Stimulated activated CD8-positive, alpha-beta memory T cell treated with anti-CD3 and anti-CD28 coated beads, Interleukin-4, amount 100 ng/mL, for 1 hour (primary cell): ENCODE results near the gene ZNF534.
"Not testable (repeated sequence)": the region's sequence is repeated elsewhere in the genome, so short reads cannot be mapped to it uniquely, and the experiment has no call there.

ENCODE experiments used
- DNase-seq, 2 donors: peaks; one replicate each; pipeline ENCODE4 v3.0.0-alpha.2; 2020; ENCODE audit warnings: low read depth in 2 of 2, low spot score in 1 of 2

ZNF534 gene

GRCh38 chr19:52428937-52429336 is at the start of gene ZNF534:
Gene ZNF534, plus strand, starts transcription at chr19:52429148. Its CDS starts 2,327 bp downstream, at chr19:52431475.
- DNase-seq = no peak

GRCh38 chr19:52391135-52391534 is 37.8 kb upstream of the ZNF534 start:
- DNase-seq = no peak

GRCh38 chr19:52397310-52398080 is 31.5 kb upstream of the ZNF534 start, which contains the start of gene ZNF528:
Gene ZNF528, plus strand, starts transcription at chr19:52397849. Its CDS starts 4,165 bp downstream, at chr19:52402014.
- DNase-seq = peak; percentile 90 to 94

GRCh38 chr19:52398081-52398441 is 30.9 kb upstream of the ZNF534 start:
- DNase-seq = no peak

GRCh38 chr19:52410276-52410675 is 18.7 kb upstream of the ZNF534 start:
- DNase-seq = no peak

- no peak for DNase-seq
These were observed 13.2 kb upstream of the ZNF534 start for GRCh38 chr19:52415711-52416110.

GRCh38 chr19:52442179-52442578 is 13.2 kb downstream of the ZNF534 start:
- DNase-seq = no peak

GRCh38 chr19:52444506-52444905 is 15.6 kb downstream of the ZNF534 start:
- DNase-seq = no peak

- DNase-seq = no peak
These were observed 22.3 kb downstream of the ZNF534 start for GRCh38 chr19:52451241-52451640.

- DNase-seq = peak; percentile 5 to 32
These were observed 24.6 kb downstream of the ZNF534 start, which contains the start of gene ZNF578 for GRCh38 chr19:52453324-52454094. Gene ZNF578, plus strand, starts transcription at chr19:52453553. Its CDS starts 48,293 bp downstream, at chr19:52501846.

- no peak for DNase-seq
These were observed 36.0 kb downstream of the ZNF534 start for GRCh38 chr19:52464798-52465470.

- no peak for DNase-seq
These were observed 44.9 kb downstream of the ZNF534 start for GRCh38 chr19:52473655-52474350.

- DNase-seq = no peak
These were observed 45.6 kb downstream of the ZNF534 start for GRCh38 chr19:52474351-52475127.

GRCh38 chr19:52484111-52484743 is 55.3 kb downstream of the ZNF534 start:
- DNase-seq = not testable (repeated sequence)

- DNase-seq = not testable (repeated sequence)
These were observed 56.1 kb downstream of the ZNF534 start for GRCh38 chr19:52485064-52485463.

- not testable (repeated sequence) for DNase-seq
These were observed 56.8 kb downstream of the ZNF534 start for GRCh38 chr19:52485561-52486240.

GRCh38 chr19:52492201-52492993 is 63.4 kb downstream of the ZNF534 start:
- DNase-seq = no peak

GRCh38 chr19:52492994-52493470 is 64.1 kb downstream of the ZNF534 start:
- no peak for DNase-seq
